HepG2 (cell line): ENCODE results near the gene IFI35. TPM values are rescaled to one million over a fixed set of nuclear protein-coding genes. Genes with fewer than 3 reads are reported as not detected.

Source experiments
- GATAD1 ChIP-seq: IDR thresholded peaks from 2 replicates; pipeline ENCODE4 v1.6.1; 2016; ENCODE audit warnings: missing genetic modification reagents, missing compliant biosample characterization
- MED1 ChIP-seq: sonication (generic); formaldehyde crosslinking; IDR thresholded peaks from 2 replicates; pipeline ENCODE4 v1.4.0; 2020; ENCODE audit warnings: missing genetic modification reagents
- MIER3 ChIP-seq: IDR thresholded peaks from 2 replicates; pipeline ENCODE4 v1.6.1; 2016; ENCODE audit warnings: missing compliant biosample characterization, borderline replicate concordance
- THAP11 ChIP-seq: IDR thresholded peaks from 2 replicates; pipeline ENCODE4 v1.6.1; 2016; ENCODE audit warnings: missing biosample characterization, missing genetic modification reagents
- ZBTB38 ChIP-seq: sonication (generic); formaldehyde crosslinking; IDR thresholded peaks from 2 replicates; pipeline ENCODE4 v1.5.1; 2020; ENCODE audit warnings: mild to moderate bottlenecking, missing genetic modification reagents
- ZFP36 ChIP-seq: fragments of 150-350 bp; IDR thresholded peaks from 2 replicates; pipeline ENCODE4 v1.6.1; 2018; ENCODE audit warnings: borderline replicate concordance, low read length, low read depth; ENCODE audit not compliant: partially characterized antibody
- ZFP62 ChIP-seq: sonication (generic); formaldehyde crosslinking; IDR thresholded peaks from 2 replicates; pipeline ENCODE4 v1.4.0; 2020; ENCODE audit warnings: missing genetic modification reagents
- ZFY ChIP-seq: sonication (generic); formaldehyde crosslinking; IDR thresholded peaks from 2 replicates; pipeline ENCODE4 v1.4.0; 2020; ENCODE audit warnings: missing genetic modification reagents
- ZNF333 ChIP-seq: sonication (generic); formaldehyde crosslinking; IDR thresholded peaks from 2 replicates; pipeline ENCODE4 v1.4.0; 2020; ENCODE audit warnings: mild to moderate bottlenecking, missing genetic modification reagents, borderline replicate concordance
- ZNF343 ChIP-seq: sonication (generic); formaldehyde crosslinking; IDR thresholded peaks from 2 replicates; pipeline ENCODE4 v1.4.0; 2020; ENCODE audit warnings: mild to moderate bottlenecking, missing genetic modification reagents
- ZNF563 ChIP-seq: sonication (generic); formaldehyde crosslinking; IDR thresholded peaks from 2 replicates; pipeline ENCODE4 v1.8.0; 2022; ENCODE audit warnings: mild to moderate bottlenecking, moderate library complexity, missing genetic modification reagents
- ZNF878 ChIP-seq: sonication (generic); formaldehyde crosslinking; IDR thresholded peaks from 2 replicates; pipeline ENCODE4 v1.8.1; 2023; ENCODE audit warnings: mild to moderate bottlenecking, missing genetic modification reagents, moderate library complexity
- polyA plus RNA-seq, 8 experiments: library from polyadenylated mRNA; depleted of rRNA in 3 of 8; stranded (reverse) in 7 of 8; unstranded in 1 of 8; fragments of >200 nt; fragmentation: Illumina TruSeq in 4 of 8; extraction: Trizol in 4 of 8; gene quantifications; 2 replicates each; pipeline versions ENCODE4 v1.2.1 to v1.2.3, GENCODE V29; 2011 to 2016; ENCODE audit warnings: low read depth in 4 of 8, missing spikeins in 1 of 8, mixed read lengths in 1 of 8; ENCODE audit not compliant: insufficient read depth in 1 of 8
- total RNA-seq, 5 experiments: library from RNA; depleted of rRNA; stranded (reverse); fragments of >200 nt; fragmentation: Illumina TruSeq; extraction: Trizol; gene quantifications; 2 replicates each; pipeline ENCODE4 v1.2.3, GENCODE V29; 2016; ENCODE audit warnings: low read depth in 1 of 5
- TF ChIP-seq, protein P1 (sequence below): sonication (generic); formaldehyde crosslinking; IDR thresholded peaks from 2 replicates; pipeline ENCODE4 v1.5.0; 2020; ENCODE audit warnings: missing genetic modification reagents
- TF ChIP-seq, protein P2 (sequence below): sonication (generic); formaldehyde crosslinking; conservative IDR thresholded peaks from 2 replicates; pipeline ENCODE4 v1.5.0; 2020; ENCODE audit warnings: missing genetic modification reagents
- TF ChIP-seq, protein P3 (sequence below): sonication (generic); formaldehyde crosslinking; IDR thresholded peaks from 2 replicates; pipeline ENCODE4 v1.5.0; 2020; ENCODE audit warnings: mild to moderate bottlenecking, missing genetic modification reagents, borderline replicate concordance
- TF ChIP-seq, protein P4 (sequence below): sonication (generic); formaldehyde crosslinking; IDR thresholded peaks from 2 replicates; pipeline ENCODE4 v1.5.1; 2020; ENCODE audit warnings: missing genetic modification reagents, mild to moderate bottlenecking, borderline replicate concordance

IFI35 gene
- total and polyA plus RNA-seq, 2 of the 13 experiments (the other 11 are each of a cell fraction or from before 2014, with no cell fraction given), result 28.9 to 38.1 TPM

DNA sequence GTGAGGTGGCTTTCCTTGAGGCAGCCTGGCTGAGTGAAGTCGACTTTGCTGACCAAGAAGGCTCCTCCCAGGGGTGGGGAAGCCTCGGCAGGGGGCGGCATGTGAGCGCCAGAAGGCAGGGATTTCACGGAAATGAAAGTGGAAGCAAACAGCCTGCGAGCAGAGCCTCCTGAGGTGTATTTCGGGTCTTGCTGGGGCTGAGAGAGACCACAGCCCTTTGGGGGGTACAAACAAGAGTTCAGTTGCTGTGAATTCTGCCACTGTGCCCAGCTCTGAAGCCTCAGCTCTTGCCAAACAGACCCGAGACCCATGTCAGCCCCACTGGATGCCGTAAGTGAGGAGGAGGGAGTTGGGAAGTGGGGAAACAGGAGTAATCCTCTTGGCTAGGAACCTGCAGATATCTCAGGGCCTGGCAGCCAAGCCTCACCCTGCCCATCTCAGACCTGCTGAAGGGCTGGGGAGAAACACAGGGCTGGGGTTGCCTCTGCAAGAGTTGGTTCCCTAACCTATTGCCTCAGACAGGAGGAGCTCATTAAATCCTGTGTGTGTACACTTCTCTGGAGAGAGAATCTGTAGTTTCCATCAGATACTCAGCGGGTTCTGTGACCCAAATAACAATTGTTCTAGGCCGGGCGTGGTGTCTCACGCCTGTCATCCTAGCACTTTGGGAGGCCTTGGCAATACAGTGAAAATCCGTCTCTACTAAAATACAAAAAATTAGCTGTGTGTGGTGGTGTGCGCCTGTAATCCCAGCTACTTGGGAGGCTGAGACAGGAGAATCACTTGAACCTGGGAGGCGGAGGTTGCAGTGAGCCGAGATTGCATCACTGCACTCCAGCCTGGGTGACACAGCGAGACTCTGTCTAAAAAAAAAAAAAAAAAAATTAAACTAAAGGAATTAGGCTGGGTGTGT lies at the start of gene IFI35 (continued):
- TF ChIP-seq, protein P1, sequence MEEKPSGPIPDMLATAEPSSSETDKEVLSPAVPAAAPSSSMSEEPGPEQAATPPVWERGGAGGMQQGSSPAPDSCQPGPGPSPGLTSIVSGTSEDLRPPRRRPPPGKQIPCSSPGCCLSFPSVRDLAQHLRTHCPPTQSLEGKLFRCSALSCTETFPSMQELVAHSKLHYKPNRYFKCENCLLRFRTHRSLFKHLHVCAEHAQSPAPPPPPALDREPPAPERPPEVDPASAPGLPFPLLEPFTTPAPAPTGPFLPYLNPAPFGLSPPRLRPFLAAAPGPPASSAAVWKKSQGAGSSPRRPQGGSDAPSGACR (CRISPR knock-in tag), result peak; percentile 51; the same call in 1 of the 2 replicates
- TF ChIP-seq ZFP36 (no peak), GATAD1 (CRISPR knock-in tag) (peak; percentile 34), ZNF878 (CRISPR knock-in tag) (peak; percentile 79), MED1 (peak; percentile 74; the same call in 1 of the 2 replicates), THAP11 (CRISPR knock-in tag) (peak; percentile 62; the same call in 1 of the 2 replicates), ZNF563 (0 out of 2 replicates have a peak, but pooled peaks have one; percentile 30), MIER3 (no peak), ZNF333 (CRISPR knock-in tag) (0 out of 2 replicates have a peak, but pooled peaks have one; percentile 44), ZNF343 (CRISPR knock-in tag) (0 out of 2 replicates have a peak, but pooled peaks have one; percentile 33), ZBTB38 (CRISPR knock-in tag) (peak; percentile 70), ZFY (CRISPR knock-in tag) (peak; percentile 46; the same call in 1 of the 2 replicates), ZFP62 (CRISPR knock-in tag) (0 out of 2 replicates have a peak, but pooled peaks have one; percentile 62)
- TF ChIP-seq, protein P2, sequence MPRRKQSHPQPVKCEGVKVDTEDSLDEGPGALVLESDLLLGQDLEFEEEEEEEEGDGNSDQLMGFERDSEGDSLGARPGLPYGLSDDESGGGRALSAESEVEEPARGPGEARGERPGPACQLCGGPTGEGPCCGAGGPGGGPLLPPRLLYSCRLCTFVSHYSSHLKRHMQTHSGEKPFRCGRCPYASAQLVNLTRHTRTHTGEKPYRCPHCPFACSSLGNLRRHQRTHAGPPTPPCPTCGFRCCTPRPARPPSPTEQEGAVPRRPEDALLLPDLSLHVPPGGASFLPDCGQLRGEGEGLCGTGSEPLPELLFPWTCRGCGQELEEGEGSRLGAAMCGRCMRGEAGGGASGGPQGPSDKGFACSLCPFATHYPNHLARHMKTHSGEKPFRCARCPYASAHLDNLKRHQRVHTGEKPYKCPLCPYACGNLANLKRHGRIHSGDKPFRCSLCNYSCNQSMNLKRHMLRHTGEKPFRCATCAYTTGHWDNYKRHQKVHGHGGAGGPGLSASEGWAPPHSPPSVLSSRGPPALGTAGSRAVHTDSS (CRISPR knock-in tag), result 0 out of 2 replicates have a peak, but pooled peaks have one; percentile 79
- TF ChIP-seq, protein P3, sequence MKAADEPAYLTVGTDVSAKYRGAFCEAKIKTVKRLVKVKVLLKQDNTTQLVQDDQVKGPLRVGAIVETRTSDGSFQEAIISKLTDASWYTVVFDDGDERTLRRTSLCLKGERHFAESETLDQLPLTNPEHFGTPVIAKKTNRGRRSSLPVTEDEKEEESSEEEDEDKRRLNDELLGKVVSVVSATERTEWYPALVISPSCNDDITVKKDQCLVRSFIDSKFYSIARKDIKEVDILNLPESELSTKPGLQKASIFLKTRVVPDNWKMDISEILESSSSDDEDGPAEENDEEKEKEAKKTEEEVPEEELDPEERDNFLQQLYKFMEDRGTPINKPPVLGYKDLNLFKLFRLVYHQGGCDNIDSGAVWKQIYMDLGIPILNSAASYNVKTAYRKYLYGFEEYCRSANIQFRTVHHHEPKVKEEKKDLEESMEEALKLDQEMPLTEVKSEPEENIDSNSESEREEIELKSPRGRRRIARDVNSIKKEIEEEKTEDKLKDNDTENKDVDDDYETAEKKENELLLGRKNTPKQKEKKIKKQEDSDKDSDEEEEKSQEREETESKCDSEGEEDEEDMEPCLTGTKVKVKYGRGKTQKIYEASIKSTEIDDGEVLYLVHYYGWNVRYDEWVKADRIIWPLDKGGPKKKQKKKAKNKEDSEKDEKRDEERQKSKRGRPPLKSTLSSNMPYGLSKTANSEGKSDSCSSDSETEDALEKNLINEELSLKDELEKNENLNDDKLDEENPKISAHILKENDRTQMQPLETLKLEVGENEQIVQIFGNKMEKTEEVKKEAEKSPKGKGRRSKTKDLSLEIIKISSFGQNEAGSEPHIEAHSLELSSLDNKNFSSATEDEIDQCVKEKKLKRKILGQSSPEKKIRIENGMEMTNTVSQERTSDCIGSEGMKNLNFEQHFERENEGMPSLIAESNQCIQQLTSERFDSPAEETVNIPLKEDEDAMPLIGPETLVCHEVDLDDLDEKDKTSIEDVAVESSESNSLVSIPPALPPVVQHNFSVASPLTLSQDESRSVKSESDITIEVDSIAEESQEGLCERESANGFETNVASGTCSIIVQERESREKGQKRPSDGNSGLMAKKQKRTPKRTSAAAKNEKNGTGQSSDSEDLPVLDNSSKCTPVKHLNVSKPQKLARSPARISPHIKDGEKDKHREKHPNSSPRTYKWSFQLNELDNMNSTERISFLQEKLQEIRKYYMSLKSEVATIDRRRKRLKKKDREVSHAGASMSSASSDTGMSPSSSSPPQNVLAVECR (CRISPR knock-in tag), result peak; percentile 66; the same call in 1 of the 2 replicates
- TF ChIP-seq, protein P4, sequence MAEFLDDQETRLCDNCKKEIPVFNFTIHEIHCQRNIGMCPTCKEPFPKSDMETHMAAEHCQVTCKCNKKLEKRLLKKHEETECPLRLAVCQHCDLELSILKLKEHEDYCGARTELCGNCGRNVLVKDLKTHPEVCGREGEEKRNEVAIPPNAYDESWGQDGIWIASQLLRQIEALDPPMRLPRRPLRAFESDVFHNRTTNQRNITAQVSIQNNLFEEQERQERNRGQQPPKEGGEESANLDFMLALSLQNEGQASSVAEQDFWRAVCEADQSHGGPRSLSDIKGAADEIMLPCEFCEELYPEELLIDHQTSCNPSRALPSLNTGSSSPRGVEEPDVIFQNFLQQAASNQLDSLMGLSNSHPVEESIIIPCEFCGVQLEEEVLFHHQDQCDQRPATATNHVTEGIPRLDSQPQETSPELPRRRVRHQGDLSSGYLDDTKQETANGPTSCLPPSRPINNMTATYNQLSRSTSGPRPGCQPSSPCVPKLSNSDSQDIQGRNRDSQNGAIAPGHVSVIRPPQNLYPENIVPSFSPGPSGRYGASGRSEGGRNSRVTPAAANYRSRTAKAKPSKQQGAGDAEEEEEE, result peak; percentile 56; the same call in 1 of the 2 replicates
